ENCODE results near the gene UBA1. TPM values are rescaled to one million over a fixed set of nuclear protein-coding genes. Genes with fewer than 3 reads are reported as not detected.

Gene UBA1
- total and polyA plus RNA-seq, 10 donors = 57.7 to 207 (median 191) TPM

- H3K4me3 ChIP-seq = no peak overlapping the region
- H3K27ac ChIP-seq = no peak overlapping the region
- intact Hi-C loops (cut with DNase I; ENCODE audit: low total_unique reads) = no loop called here
- peak; percentile 36 for DNase-seq
- 82 to 97% (median 95%) methylated on average over 18 to 23 of the region's 23 CpGs for WGBS, 5 donors
- peaks cover 0 to 21% (median 0%) of the 10 kb centered on the region in 7 donors for H3K27me3 ChIP-seq (replicated peaks in 1 of 7)
- TF ChIP-seq POLR2AphosphoS5 (IDR thresholded peaks at IDR 0.05) (peak in 1 of 3 donors; percentile 19), POLR2A (IDR thresholded peaks at IDR 0.05) (no peak), CTCF (IDR thresholded peaks at IDR 0.05 in 8 of 11, conservative IDR thresholded peaks at IDR 0.05 in 3 of 11) (no peak)
- H3K36me3 ChIP-seq = peaks cover 0 to 100% (median 74%) of the 10 kb centered on the region in 6 donors
- H3K9me3 ChIP-seq = no peaks in the 10 kb centered on the region
- H3K4me1 ChIP-seq = no peaks in the 10 kb centered on the region
Measured at GRCh38 chrX:47176101-47176740, 17.4 kb upstream of the UBA1 start.

GRCh38 chrX:47177079-47177478, 16.6 kb upstream of the UBA1 start:
- Histone ChIP-seq H3K36me3 (peaks cover 0 to 100% (median 76%) of the 10 kb centered on the region in 6 donors), H3K4me3 (no peak overlapping the region), H3K27ac (no peak overlapping the region), H3K9me3 (no peaks in the 10 kb centered on the region), H3K27me3 (replicated peaks in 1 of 7) (peaks cover 0 to 21% (median 0%) of the 10 kb centered on the region in 7 donors), H3K4me1 (no peaks in the 10 kb centered on the region)
- TF ChIP-seq CTCF (IDR thresholded peaks at IDR 0.05 in 8 of 11, conservative IDR thresholded peaks at IDR 0.05 in 3 of 11) = no peak
- intact Hi-C loops (cut with DNase I; ENCODE audit: low total_unique reads) = no loop called here
- DNase-seq = peak; percentile 19
- WGBS, 5 donors = 47 to 94% (median 65%) methylated on average over 2 of the region's 2 CpGs

GRCh38 chrX:47178337-47178736, 15.3 kb upstream of the UBA1 start:
- TF ChIP-seq POLR2A (IDR thresholded peaks at IDR 0.05) = no peak
- TF ChIP-seq POLR2AphosphoS5 (IDR thresholded peaks at IDR 0.05) = no peak
- no peak for TF ChIP-seq CTCF (IDR thresholded peaks at IDR 0.05 in 8 of 11, conservative IDR thresholded peaks at IDR 0.05 in 3 of 11)
- intact Hi-C loops (cut with DNase I; ENCODE audit: low total_unique reads) = no loop called here
- Histone ChIP-seq H3K27ac (no peak overlapping the region), H3K9me3 (no peaks in the 10 kb centered on the region), H3K4me3 (no peak overlapping the region), H3K36me3 (peaks cover 0 to 100% (median 77%) of the 10 kb centered on the region in 6 donors), H3K27me3 (replicated peaks in 1 of 7) (peaks cover 0 to 21% (median 0%) of the 10 kb centered on the region in 7 donors), H3K4me1 (no peaks in the 10 kb centered on the region)
- WGBS, 5 donors = 73 to 95% (median 86%) methylated on average over 3 to 5 of the region's 5 CpGs
- peak; percentile 47 for DNase-seq

- intact Hi-C loops (cut with DNase I; ENCODE audit: low total_unique reads) = no loop called here
- peak; percentile 65 for DNase-seq
- no peak overlapping the region for H3K4me3 ChIP-seq
- H3K27me3 ChIP-seq (replicated peaks in 1 of 7) = peaks cover 0 to 18% (median 0%) of the 10 kb centered on the region in 7 donors
- H3K9me3 ChIP-seq = no peaks in the 10 kb centered on the region
- peaks cover 0 to 100% (median 76%) of the 10 kb centered on the region in 6 donors for H3K36me3 ChIP-seq
- TF ChIP-seq CTCF (IDR thresholded peaks at IDR 0.05 in 8 of 11, conservative IDR thresholded peaks at IDR 0.05 in 3 of 11) (no peak), POLR2AphosphoS5 (IDR thresholded peaks at IDR 0.05) (peak in 1 of 3 donors; percentile 50)
- H3K27ac ChIP-seq = no peak overlapping the region
- no peaks in the 10 kb centered on the region for H3K4me1 ChIP-seq
- 69 to 95% (median 83%) methylated on average over 4 to 14 of the region's 14 CpGs for WGBS, 5 donors
Measured at GRCh38 chrX:47179221-47179927, 14.3 kb upstream of the UBA1 start.

All from spleen (tissue), 11 donors.